ENCODE measurements around the gene RIMS1.
"Not testable (repeated sequence)": the region's sequence is repeated elsewhere in the genome, so short reads cannot be mapped to it uniquely, and the experiment has no call there.

RIMS1 gene

GRCh38 chr6:72261554-72261953 is 375.2 kb downstream of the RIMS1 start:
- FAIRE-seq: no peak

- FAIRE-seq: no peak
These were observed 375.9 kb downstream of the RIMS1 start for GRCh38 chr6:72262254-72262653.

GRCh38 chr6:72267470-72267869 is 381.1 kb downstream of the RIMS1 start:
- no peak for FAIRE-seq

- FAIRE-seq: no peak
These were observed 385.2 kb downstream of the RIMS1 start for GRCh38 chr6:72271531-72271930.

DNA sequence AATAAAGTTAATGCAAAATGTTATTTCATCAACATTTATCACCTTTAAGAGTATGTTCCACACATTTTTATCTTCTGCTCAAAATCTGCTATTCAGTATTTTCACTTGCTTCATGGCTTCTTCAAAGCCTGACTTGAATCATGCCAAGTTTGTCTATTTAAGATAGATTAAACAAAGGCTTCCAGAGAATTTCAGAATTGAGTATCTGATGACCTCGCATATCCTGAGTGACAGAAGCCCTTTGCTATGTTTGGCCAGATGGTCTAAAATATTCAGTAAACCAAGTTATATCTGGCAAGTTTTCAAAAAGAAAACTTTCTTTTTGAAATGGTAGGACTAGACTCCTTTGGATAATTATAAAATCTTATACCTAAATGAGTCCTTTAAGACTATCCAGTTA is 386.6 kb downstream of the RIMS1 start:
- no peak for FAIRE-seq

GRCh38 chr6:72275888-72276287 is 389.5 kb downstream of the RIMS1 start:
- FAIRE-seq: no peak

- no peak for FAIRE-seq
These were observed 395.9 kb downstream of the RIMS1 start for GRCh38 chr6:72282201-72282600.

- FAIRE-seq: no peak
These were observed 397.2 kb downstream of the RIMS1 start for GRCh38 chr6:72283571-72283970.

DNA sequence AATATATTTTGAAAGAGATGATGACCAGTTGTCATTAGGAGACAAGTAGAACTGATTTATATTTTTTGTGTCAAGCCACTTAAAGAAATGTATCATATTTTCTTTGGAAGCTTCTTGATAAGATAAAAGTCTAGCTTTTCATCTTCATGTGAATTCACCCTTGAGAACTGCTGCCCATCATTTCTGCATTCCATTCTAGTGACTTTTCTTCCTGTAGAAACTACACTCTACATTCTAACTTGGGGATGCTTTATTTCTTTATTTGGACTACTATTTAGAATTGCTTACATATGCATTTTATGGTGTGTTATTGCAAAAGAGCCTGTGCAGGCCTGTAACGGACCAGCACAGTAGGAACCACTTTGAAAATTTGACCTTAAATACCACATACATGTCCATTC is 400.6 kb downstream of the RIMS1 start:
- FAIRE-seq: no peak

GRCh38 chr6:72287801-72288200 is 401.5 kb downstream of the RIMS1 start:
- no peak for FAIRE-seq

DNA sequence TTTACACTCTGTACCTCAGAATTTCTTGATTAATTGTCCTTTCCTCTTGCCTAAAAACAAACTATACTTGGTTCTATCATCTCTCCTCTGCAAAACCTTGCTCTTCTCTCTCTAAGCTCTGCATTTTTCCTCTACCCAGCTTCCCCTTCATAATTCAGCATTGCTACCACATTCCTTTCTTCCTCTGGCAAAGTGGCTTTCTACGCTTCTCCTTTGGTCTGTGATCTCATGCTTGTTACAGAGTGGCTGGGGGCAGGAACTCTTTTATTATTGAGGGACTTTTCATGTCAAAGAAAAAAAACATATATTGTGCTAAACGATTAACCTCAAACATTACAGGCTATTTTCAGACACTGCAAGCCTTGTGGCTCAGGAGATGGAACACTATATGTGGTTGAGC is 402.2 kb downstream of the RIMS1 start:
- FAIRE-seq: no peak

DNA sequence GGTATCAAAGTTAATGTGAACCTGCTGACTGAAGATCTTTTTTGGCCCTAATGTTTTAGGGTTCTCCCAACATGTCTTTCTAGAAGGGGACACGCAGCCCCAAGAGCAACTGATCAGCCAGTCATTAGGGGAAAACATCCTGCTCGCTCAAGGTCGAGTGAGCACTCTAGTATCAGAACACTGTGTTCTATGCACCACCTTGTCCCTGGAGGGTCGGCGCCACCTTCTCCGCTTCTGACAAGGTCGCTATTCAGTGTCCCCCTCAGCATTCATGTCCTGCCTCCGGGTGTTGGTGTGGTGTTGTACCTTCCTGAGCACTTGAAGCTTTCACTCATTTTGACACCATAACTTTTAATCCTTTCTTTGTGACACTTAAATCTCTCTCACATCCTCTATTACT is 404.3 kb downstream of the RIMS1 start:
- FAIRE-seq: no peak

DNA sequence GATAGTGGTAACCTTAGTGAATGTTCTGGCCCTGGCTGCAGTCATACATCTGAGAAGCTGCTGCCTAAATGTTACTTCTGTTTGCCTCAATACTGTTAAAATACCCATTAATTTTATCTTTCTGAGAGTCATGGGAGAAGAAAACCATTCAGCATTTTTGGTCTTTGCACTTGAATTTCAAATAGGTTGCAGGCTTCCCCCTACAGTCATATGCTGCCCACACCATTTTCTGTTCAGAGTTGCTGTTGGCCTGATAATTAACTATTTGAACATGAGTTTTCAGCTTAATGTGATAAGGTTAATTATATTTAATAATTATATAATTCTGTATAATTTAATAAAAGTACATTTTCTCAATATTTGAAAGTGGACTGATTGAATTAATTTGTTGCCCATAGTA is 410.0 kb downstream of the RIMS1 start:
- no peak for FAIRE-seq

DNA sequence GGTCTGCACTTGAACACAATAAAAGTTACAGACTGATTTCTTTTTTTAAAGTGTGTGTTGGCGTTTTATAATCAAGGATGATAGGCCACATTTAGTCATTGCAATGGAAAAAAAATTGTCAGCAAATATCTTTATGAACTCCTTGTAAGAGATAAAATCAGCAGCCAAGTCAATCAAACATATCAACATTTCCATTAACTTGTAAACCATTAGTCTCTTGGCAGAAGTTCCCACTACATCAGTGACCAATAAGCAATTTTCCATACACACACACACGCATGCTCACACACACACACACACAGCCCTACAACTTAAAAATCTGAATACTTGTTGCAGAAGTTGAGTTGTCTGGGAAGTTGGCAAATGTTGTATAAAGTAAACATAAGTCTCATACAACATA is 419.6 kb downstream of the RIMS1 start:
- no peak for FAIRE-seq

DNA sequence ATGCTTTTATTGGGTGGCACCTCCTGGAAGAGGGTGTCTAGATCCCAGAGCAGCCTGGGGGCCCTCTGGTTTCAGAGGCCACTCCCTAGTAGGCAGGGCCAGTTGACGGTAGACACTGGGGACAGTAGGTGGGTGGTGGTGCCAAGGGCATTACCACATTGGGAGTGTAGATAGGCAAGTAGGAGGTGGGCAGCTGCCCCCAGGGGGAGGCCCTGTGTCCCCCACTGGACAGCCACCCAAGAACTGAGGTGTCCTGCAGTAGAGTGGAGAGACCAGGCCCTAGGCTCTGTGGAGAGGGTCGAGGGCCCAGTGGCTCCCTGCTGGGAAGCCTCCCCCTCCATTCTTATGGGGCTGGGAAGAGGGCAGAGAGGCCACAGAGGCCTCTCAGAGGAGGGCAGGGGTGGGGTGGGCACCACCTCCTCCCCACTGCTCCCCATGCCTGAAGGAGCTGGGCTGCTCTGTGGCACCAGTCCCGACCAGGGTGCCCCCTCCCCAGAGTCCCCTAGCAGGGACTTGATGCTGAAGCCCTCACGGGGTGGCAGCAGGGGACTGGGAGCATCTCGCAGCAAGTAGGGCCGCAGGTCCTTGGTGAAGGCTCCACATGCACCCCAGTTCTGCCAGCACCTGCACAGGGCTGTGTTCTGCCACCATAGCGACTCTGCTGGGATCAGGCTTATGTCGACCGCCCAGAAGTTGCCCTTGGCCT is 430.5 kb downstream of the RIMS1 start:
- FAIRE-seq: no peak

- FAIRE-seq: no peak
These were observed 435.4 kb downstream of the RIMS1 start for GRCh38 chr6:72321788-72322187.

DNA sequence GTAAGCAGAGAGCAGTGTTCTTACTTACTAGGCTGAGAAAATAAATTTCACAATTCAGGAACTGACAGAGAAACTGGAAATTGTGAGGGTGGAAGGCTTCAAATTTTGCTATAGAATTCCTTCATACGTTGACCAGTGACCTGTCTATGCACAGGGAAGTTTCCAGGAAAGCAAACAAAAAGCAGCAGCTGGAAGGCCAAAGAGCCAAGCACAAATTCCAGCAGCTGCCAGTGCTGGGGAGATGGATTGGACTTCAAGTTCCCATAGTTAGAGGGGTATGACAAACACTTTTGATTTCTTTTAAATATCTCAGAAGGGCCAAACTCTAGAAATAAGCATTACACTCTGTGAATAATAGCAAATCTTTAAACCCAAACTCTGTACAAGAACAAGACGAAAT is 436.4 kb downstream of the RIMS1 start:
- no peak for FAIRE-seq

GRCh38 chr6:72324591-72324990 is 438.2 kb downstream of the RIMS1 start:
- FAIRE-seq: no peak

DNA sequence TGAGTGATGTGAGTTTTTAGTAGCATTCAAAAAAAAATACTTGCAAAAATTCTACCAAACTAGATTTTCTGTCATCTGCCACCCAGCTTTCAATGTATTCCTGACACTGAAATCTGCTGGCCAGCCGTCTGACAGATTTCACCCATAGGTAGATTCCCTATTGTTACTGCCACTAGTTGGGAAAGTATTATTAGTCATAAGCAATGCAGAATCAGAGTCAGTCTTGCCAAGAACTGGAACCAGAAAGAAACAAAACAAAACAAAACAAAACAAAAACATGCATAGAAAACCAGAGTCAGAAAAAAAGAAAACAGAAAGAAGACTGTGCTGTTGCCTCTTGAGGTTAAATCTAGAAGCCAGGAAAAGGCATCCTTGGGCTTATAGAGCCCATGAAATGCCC is 442.4 kb downstream of the RIMS1 start:
- no peak for FAIRE-seq

DNA sequence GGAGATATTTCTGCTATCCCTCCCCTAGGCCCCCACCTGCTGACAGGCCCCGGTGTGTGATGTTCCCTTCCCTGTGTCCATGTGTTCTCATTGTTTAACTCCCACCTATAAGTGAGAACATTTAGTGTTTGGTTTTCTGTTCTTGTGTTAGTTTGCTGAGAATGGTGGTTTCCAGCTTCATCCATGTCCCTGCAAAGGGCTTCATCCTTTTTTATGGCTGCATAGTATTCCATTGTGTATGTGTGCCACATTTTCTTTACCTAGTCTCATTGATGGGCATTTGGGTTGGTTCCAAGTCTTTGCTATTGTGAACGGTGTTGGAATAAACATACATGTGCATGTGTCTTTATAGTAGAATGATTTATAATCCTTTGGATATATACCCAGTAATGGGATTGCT is 448.9 kb downstream of the RIMS1 start:
- FAIRE-seq: not testable (repeated sequence)

- no peak for FAIRE-seq
These were observed 462.6 kb downstream of the RIMS1 start for GRCh38 chr6:72348926-72349325.

- FAIRE-seq: no peak
These were observed 464.0 kb downstream of the RIMS1 start for GRCh38 chr6:72350296-72350881.

- FAIRE-seq: no peak
These were observed 477.7 kb downstream of the RIMS1 start for GRCh38 chr6:72363844-72364740.

- no peak for FAIRE-seq
These were observed 479.4 kb downstream of the RIMS1 start for GRCh38 chr6:72365773-72366172.

All from TTC549 (cell line).